IPS DF 6.9 (cell line): ENCODE data around the gene TBC1D22A.

Experiments
- DNase-seq: peaks from one replicate; pipeline ENCODE4 v3.0.0-alpha.2; 2013; ENCODE audit warnings: low read depth, low spot score
- H3K27ac ChIP-seq: one replicate; pipeline ENCODE4 v1.5.1; 2013; ENCODE audit warnings: low read length, control low read depth
- H3K27me3 ChIP-seq: 2 replicates; pipeline ENCODE4 v1.6.1; 2013; ENCODE audit warnings: mild to moderate bottlenecking, low read length; ENCODE audit not compliant: control insufficient read depth, insufficient read depth
- H3K36me3 ChIP-seq: 2 replicates; pipeline ENCODE4 v1.6.1; 2013; ENCODE audit warnings: low read length; ENCODE audit not compliant: control insufficient read depth, insufficient read depth
- H3K4me1 ChIP-seq: 2 replicates; pipeline ENCODE4 v1.6.1; 2013; ENCODE audit warnings: low read length; ENCODE audit not compliant: control insufficient read depth, insufficient read depth
- H3K4me3 ChIP-seq: 2 replicates; pipeline ENCODE4 v1.5.1; 2013; ENCODE audit warnings: mild to moderate bottlenecking, low read length
- H3K9me3 ChIP-seq: 2 replicates; pipeline ENCODE4 v1.6.1; 2013; ENCODE audit warnings: low read length, inconsistent platforms; ENCODE audit not compliant: control insufficient read depth, insufficient read depth
- WGBS: extraction: QIAGEN DNeasy Blood & Tissue Kit; methylation state at CpG from one replicate; pipeline ENCODE4 v1.1.7; 2013; ENCODE audit warnings: mixed read lengths, missing lambda C conversion rate; ENCODE audit not compliant: insufficient read length, insufficient coverage; 5-methylcytosine and 5-hydroxymethylcytosine counted together

Gene TBC1D22A

DNA sequence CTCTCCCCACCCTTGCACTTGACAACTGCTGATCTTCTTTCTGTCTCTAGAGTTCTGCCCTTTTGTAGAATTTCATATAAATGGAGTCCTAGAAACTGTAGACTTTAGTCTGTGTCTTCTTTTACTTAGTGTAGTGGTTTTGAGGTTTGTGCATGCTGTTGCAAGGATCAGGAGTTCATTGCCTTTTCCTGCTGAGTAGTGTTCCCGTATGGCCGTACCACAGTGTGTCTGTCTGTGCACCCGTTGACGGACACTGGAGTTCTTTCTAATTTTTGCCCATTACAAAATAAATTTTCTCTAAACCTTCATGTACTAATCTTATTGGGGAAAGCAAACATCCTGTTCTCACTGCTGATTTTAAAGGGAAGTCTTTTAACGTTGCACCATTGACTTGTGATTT lies 138.1 kb downstream of the TBC1D22A start:
- no peaks in the 10 kb centered on the region for H3K36me3 ChIP-seq
- H3K4me1 ChIP-seq = peaks cover 3% of the 10 kb centered on the region; the same call in 1 of the 2 replicates
- no peak for DNase-seq
- H3K27ac ChIP-seq = no peak overlapping the region
- no peaks in the 10 kb centered on the region for H3K27me3 ChIP-seq
- no peaks in the 10 kb centered on the region for H3K9me3 ChIP-seq
- no peak overlapping the region for H3K4me3 ChIP-seq
- no CpG with 5 or more reads among the region's 5 CpGs for WGBS

DNA sequence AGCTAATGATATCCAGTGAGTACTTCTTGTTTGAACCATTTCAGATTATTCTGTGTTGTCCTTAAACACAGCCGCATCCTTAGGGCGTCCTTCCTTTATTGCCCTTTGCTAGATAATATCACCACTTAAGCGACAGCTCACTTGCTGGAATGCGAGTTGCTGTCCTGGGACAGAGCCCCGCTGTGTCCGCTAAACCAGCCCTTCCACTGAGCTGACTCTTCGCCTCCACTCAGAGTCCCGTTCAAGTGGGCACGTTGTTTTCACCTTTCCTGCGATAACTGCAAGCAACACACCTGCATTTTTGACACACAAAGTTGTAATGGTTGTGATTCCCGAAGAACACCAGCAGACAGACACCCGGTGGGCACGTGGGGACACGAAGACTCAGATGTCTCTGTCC lies 140.0 kb downstream of the TBC1D22A start:
- H3K27me3 ChIP-seq = no peaks in the 10 kb centered on the region
- WGBS = no CpG with 5 or more reads among the region's 14 CpGs
- peaks cover 3% of the 10 kb centered on the region; the same call in 1 of the 2 replicates for H3K4me1 ChIP-seq
- H3K27ac ChIP-seq = no peak overlapping the region
- H3K36me3 ChIP-seq = no peaks in the 10 kb centered on the region
- H3K4me3 ChIP-seq = no peak overlapping the region
- no peak for DNase-seq
- no peaks in the 10 kb centered on the region for H3K9me3 ChIP-seq

DNA sequence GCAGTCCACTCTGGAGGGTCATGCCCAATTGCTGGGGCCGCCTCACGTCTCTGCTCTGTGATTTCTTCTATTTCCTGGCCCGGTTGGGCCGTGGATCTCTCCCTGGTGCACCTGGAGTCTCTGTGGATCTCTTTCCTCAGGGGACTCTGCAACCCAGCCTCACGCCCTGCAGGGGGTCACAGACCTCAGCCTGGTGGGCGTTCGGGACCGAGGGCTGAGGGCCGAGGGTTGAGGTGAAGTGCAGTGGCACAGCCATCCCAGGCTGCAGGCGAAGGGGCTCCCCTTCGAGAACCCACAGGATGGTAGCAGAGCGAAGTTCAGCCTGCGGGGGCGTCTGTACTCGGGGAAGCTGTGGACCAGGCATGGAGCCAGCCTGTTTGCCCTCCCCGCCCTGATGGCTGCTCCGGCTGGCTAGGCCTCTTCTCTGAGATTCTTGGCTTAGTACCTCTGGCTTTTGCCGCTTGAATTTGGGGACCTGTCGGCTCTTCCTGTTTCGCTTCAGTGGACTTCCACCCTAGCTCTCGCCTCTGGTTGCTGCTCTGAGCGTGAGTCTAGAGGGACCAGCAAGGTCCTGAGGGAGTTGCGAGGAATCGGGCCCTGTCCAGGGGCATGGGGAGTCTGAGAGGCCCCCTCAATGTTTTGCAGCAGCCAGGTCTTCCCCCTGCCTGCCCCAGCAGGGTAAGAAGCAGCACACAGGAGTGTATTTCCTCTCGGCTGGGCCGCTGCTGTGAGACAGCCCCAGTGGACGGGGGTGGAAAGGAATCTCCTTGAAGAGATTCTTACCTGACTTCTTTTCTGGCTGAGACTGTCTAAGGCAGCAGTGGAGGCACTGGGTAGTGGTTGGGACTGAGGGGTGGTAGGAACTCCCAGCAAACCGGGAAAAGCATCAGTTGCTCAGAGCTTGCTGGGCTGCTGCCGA lies 140.8 kb downstream of the TBC1D22A start:
- Histone ChIP-seq H3K4me1 (peaks cover 3% of the 10 kb centered on the region; the same call in 1 of the 2 replicates), H3K27ac (no peak overlapping the region), H3K4me3 (no peak overlapping the region), H3K36me3 (no peaks in the 10 kb centered on the region), H3K9me3 (no peaks in the 10 kb centered on the region), H3K27me3 (no peaks in the 10 kb centered on the region)
- peak; percentile 27 for DNase-seq
- WGBS = no CpG with 5 or more reads among the region's 29 CpGs

DNA sequence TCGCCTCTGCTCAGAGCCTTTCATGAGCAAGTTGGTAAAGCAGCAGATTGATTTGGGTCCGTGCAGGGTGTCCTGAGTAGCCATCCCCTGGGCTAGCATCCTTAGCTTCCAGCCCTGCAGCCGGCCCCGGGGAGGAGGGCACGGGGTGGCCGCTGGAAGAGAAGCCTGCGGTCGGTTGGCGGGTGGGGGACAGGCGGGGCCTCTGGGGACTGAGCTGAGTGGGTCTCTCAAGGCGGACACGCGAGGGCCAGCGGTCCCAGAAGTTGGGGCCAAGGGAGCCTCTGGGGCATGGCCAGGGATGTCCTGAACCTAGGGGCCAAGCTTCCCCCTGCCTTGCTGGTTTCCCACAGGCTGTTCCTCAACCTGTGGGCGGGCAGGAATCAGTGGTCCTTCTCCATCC lies 143.0 kb downstream of the TBC1D22A start:
- no peak for DNase-seq
- H3K27ac ChIP-seq = no peak overlapping the region
- H3K9me3 ChIP-seq = no peaks in the 10 kb centered on the region
- WGBS = no CpG with 5 or more reads among the region's 15 CpGs
- H3K4me1 ChIP-seq = peaks cover 3% of the 10 kb centered on the region; the same call in 1 of the 2 replicates
- no peaks in the 10 kb centered on the region for H3K36me3 ChIP-seq
- H3K4me3 ChIP-seq = no peak overlapping the region
- no peaks in the 10 kb centered on the region for H3K27me3 ChIP-seq

DNA sequence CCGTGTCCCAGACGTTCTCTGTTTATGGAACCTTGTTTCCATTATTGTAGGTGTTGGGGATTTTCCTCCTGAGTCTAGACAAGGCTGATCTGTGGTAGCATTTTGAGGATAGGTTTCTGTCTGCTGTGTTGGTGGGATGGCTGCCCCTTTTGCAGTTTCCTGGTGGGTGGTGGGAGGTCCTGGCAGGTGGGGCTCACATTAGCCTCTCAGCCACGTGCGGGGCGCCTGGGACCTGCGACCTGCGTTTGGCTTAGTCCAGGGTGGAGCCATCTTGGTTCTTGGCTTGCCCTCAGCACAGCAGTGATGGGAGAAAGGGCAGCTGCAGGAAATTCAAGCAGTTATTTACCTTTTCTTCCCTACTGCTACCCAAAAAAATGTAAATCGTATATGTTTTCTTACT lies 143.4 kb downstream of the TBC1D22A start:
- Histone ChIP-seq H3K36me3 (no peaks in the 10 kb centered on the region), H3K4me1 (peaks cover 3% of the 10 kb centered on the region; the same call in 1 of the 2 replicates), H3K4me3 (no peak overlapping the region), H3K27me3 (no peaks in the 10 kb centered on the region), H3K27ac (no peak overlapping the region), H3K9me3 (no peaks in the 10 kb centered on the region)
- WGBS = no CpG with 5 or more reads among the region's 8 CpGs
- DNase-seq = no peak

DNA sequence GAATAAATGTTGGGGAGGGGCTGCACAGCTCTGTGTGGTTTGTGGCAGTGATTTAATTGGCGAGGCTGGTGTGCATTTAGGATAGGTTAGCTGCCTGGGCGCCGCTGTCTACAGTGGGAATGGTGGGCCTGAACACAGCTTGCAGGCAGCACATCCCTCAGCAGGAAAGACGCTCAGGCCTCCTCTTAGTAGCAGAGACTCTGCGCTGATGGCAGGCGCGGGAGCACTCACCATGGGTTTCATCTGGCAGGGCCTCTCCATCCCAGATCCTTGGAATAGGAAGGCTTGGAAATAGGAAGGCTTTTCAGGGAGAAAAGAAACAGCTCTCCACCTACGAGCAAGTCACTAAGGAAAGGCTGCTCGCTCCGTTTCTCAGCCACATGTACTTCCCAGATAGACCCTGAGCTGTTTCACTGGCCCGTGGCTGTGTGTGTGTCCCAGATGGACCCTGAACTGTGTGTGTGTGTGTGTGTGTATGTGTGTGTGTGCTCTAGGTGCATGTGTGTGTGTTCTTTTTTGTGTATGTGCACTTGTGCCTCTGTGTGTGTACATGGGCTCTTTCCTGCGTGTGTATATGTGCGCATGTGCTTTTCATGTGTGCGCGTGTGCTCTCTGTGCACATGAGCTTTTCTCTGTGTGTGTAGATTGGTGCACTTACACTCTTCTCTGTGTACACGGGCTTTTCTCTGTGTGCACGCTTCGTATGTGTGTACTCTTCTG lies 144.0 kb downstream of the TBC1D22A start:
- Histone ChIP-seq H3K27me3 (no peaks in the 10 kb centered on the region), H3K9me3 (no peaks in the 10 kb centered on the region), H3K36me3 (no peaks in the 10 kb centered on the region), H3K27ac (no peak overlapping the region), H3K4me3 (no peak overlapping the region), H3K4me1 (peaks cover 3% of the 10 kb centered on the region; the same call in 1 of the 2 replicates)
- WGBS = no CpG with 5 or more reads among the region's 18 CpGs
- no peak for DNase-seq

DNA sequence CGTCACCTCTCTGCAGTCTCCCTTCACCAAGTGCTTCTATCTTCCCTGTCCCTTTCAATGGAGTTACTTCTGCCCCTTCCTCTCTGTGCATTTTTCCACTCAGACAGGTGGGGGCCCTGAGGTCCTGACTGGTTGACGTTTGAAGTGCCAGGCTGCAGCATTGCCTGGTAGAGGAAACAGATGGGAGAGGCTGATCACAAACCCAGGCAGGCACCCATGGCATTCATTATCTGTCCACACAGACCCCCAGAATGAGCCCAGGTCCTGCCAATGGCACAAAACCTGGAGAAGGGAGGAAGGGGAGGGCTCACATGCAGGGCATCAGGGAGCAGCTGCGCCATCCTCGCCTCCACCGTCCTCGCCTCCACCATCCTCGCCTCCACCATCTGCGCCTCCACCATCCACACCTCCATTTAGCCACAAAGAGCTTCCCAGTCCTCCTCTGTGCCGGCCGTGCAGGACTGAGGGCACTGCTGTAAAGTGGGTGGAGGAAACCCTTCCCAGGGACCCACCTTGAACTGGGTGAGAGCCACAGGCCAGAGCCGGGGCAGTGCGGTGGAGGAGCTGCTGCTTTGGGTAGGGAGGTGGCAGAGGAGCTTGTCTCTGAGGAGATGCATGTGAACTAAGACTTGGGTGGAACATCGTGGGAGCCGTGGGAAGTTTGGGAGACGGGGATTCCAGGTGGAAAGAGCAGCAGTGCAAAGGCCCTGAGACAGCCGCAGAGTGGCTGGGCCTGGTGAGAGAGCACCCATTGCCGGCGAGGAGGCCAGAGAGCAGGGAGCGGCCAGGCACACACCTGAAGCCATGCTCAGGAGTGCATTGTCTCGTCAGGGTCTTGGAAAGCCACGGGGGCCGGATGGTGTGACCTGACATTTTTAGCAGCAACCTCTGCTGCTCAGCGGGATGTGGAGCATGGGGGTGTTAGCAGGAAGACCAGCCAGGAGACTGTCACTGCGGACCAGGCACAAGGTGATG lies 145.1 kb downstream of the TBC1D22A start:
- H3K9me3 ChIP-seq = no peaks in the 10 kb centered on the region
- peaks cover 3% of the 10 kb centered on the region; the same call in 1 of the 2 replicates for H3K4me1 ChIP-seq
- no CpG with 5 or more reads among the region's 24 CpGs for WGBS
- H3K36me3 ChIP-seq = no peaks in the 10 kb centered on the region
- no peak overlapping the region for H3K4me3 ChIP-seq
- no peaks in the 10 kb centered on the region for H3K27me3 ChIP-seq
- DNase-seq = no peak
- H3K27ac ChIP-seq = no peak overlapping the region

DNA sequence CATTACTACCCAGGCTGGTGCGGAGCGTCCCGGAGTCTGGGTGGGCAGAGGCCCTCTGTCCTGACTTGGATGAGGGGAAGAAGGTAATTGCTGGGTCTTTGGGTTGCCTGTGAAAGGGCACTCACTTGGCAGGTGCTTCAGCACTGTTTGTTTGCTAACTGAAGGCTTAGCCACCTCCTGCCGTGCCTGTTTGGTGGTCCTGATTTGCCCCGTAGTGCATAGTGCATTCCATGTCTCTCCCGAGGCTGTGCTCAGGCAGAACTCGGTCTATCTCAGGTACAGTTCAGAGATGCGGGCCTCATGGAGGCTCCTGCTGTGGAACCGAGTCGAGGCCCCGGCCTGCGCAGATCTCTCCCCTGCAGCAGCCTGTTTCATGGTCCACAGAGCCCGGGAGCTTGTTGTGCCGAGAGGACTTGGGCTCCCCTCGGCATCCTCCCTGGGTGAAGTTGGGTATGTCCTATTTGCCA lies 146.2 kb downstream of the TBC1D22A start:
- no peaks in the 10 kb centered on the region for H3K36me3 ChIP-seq
- no peak overlapping the region for H3K27ac ChIP-seq
- no peaks in the 10 kb centered on the region for H3K9me3 ChIP-seq
- DNase-seq = no peak
- H3K4me3 ChIP-seq = no peak overlapping the region
- WGBS = no CpG with 5 or more reads among the region's 15 CpGs
- H3K27me3 ChIP-seq = no peaks in the 10 kb centered on the region
- H3K4me1 ChIP-seq = 0 out of 2 replicates have a peak, but pooled peaks cover under 1% of the 10 kb centered on the region

DNA sequence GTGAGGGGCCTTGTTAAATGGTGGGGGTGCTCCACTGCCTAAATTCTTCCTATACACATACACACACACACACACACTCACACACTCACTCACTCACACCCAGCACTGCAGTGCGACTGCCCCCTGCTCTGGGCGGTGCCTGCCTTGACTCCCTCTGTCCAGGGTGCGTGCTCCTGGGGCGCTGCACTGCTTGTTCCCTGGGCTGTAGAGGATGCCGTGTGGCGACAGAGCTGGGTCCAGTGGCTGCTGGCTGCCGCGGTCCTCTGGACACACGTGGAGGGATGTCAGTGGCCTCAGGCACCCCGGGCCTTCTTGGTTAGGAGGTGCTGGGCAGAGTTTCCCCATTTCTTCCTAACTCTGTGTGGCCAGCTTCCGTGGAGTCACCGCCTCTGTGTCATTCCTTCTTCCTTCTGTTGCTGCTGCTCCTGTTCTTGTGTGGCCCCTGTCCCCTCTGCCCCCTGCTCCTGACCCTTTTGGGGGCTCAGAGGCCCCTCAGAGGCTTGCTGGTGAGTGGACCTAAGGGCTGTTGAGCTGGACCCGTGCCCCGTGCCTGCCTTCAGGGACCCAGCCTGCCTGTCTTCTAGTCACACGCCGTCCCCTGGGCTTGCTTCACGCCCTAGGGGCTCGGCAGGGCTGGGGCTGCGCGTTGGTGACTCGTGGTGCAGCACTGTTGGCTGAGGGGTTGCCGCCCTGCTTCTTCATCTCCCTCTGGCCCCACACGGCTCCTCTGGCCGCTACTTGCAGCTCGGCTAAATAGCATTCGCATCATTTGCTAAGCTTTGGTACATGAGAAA lies 147.0 kb downstream of the TBC1D22A start:
- Histone ChIP-seq H3K4me1 (no peaks in the 10 kb centered on the region), H3K27ac (no peak overlapping the region), H3K36me3 (no peaks in the 10 kb centered on the region; the same call in 1 of the 2 replicates), H3K9me3 (no peaks in the 10 kb centered on the region), H3K27me3 (no peaks in the 10 kb centered on the region), H3K4me3 (no peak overlapping the region)
- no CpG with 5 or more reads among the region's 26 CpGs for WGBS
- DNase-seq = no peak
